ENCODE results near the gene HIPK1. TPM values are rescaled to one million over a fixed set of nuclear protein-coding genes. Genes with fewer than 3 reads are reported as not detected.
A peak's percentile ranks its signal among the peaks of the same experiment; 100 is the strongest.
"Not testable (repeated sequence)": the region's sequence is repeated elsewhere in the genome, so short reads cannot be mapped to it uniquely, and the experiment has no call there.

The HIPK1 gene
- total RNA-seq, 6 experiments from 2014 or later: 34.6 to 49.1 (median 38.7) TPM

DNA sequence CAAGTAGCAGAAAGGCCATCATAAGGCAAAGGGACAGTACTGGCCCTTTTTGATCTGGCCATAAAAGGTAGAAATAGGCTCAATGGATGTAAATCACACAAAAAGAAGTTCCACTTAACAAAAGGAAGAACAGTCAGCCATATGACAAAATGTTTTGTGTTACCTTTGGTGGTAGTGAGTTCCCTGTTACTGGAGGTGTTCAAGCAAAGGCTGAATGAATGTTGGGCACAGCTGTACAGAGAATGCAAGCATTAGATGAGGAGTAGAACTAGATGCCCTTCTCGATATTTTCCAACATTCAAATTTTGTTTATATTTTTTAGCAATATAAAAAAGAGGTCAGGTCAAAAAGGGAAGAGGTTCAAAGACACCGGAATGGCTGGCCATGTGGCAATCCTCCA lies 70.1 kb downstream of the HIPK1 start:
- H3K4me3 Mint-ChIP-seq: no peak overlapping the region
- DNase-seq: no peak
- peaks cover 15% of the 10 kb centered on the region for H3K36me3 Mint-ChIP-seq (ENCODE audit: low read depth)
- peaks cover 27% of the 10 kb centered on the region for H3K9me3 Mint-ChIP-seq
- TF ChIP-seq CTCF (IDR thresholded peaks at IDR 0.05): no peak
- H3K27me3 Mint-ChIP-seq (ENCODE audit: insufficient read depth): peaks cover 5% of the 10 kb centered on the region; the same call in 1 of the 2 replicates
- H3K27ac Mint-ChIP-seq: no peak overlapping the region
- peaks cover 23% of the 10 kb centered on the region for H3K4me1 Mint-ChIP-seq (ENCODE audit: low read depth)

DNA sequence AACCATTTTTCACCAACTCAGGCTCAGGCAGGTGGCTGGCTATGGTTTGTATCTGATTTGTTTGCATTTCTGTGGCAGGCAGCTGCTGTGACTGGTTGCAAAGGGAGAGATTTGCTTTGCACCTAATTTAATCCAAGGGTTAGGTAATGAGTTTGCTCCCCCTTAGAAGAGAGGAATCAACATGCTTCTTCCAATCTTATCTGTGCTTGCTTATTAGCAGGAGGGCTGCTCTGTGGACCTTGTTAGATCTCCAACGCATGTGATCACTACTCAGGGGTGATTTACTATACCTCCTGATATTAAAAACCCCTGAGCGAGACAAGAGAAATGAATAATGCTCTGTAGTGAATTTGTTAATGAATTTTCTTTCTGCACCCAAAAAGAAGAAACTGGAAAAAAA lies 70.7 kb downstream of the HIPK1 start:
- no peak overlapping the region for H3K27ac Mint-ChIP-seq
- H3K36me3 Mint-ChIP-seq (ENCODE audit: low read depth): peaks cover 9% of the 10 kb centered on the region
- H3K4me1 Mint-ChIP-seq (ENCODE audit: low read depth): peaks cover 23% of the 10 kb centered on the region
- TF ChIP-seq CTCF (IDR thresholded peaks at IDR 0.05): no peak
- DNase-seq: no peak
- peaks cover 21% of the 10 kb centered on the region for H3K9me3 Mint-ChIP-seq
- no peak overlapping the region for H3K4me3 Mint-ChIP-seq
- H3K27me3 Mint-ChIP-seq (ENCODE audit: insufficient read depth): peaks cover 5% of the 10 kb centered on the region

GRCh38 chr1:114000406-114000805 lies 71.3 kb downstream of the HIPK1 start:
- Mint-ChIP-seq H3K4me1 (ENCODE audit: low read depth) (peaks cover 23% of the 10 kb centered on the region), H3K9me3 (peaks cover 15% of the 10 kb centered on the region), H3K27me3 (ENCODE audit: insufficient read depth) (peaks cover 6% of the 10 kb centered on the region), H3K27ac (no peak overlapping the region), H3K4me3 (no peak overlapping the region), H3K36me3 (ENCODE audit: low read depth) (peaks cover 3% of the 10 kb centered on the region)
- TF ChIP-seq CTCF (IDR thresholded peaks at IDR 0.05): no peak
- no peak for DNase-seq

DNA sequence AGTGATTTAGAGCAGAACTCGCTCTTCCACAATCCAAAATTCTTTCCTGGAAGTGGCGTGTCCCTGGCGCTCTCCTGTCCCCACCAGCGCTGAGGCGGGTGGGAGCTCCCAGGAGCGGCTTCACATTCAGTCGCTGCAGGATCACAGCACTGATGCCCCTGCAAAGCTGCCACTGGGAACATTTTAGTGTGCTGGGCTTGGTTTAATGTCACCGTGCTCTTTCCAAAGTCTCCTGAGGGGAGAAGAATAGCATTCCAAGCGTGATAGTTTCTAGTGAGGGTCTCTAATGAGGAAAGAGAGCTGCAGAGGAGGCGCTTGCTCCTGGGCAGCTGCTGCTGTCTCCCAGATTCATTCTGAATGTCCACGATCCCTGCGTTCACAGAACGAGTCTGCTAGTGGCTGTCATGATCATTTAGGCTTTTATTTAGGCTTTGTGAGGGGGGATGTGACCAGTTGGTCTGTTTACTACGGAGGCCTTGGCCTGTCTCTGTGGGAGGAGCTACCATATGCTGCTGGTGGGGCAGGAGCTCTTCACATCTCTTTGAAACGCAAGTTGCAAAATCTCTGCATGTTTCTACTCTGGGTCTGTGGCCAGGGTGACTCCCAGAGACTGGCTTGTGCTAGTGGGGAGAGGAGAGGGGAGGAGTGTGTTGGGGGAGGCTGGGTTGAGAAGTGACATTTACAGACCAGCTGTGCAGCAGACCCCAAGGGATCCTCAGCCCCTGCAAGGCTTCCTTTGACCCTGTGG lies 73.5 kb downstream of the HIPK1 start:
- Mint-ChIP-seq H3K4me3 (peak overlapping the region; percentile 16; the same call in 1 of the 2 replicates), H3K36me3 (ENCODE audit: low read depth) (no peaks in the 10 kb centered on the region), H3K27ac (peak overlapping the region; percentile 0; the same call in 1 of the 2 replicates), H3K9me3 (no peaks in the 10 kb centered on the region), H3K27me3 (ENCODE audit: insufficient read depth) (peaks cover 9% of the 10 kb centered on the region), H3K4me1 (ENCODE audit: low read depth) (peaks cover 23% of the 10 kb centered on the region)
- TF ChIP-seq CTCF (IDR thresholded peaks at IDR 0.05): no peak
- peak; percentile 55 for DNase-seq

DNA sequence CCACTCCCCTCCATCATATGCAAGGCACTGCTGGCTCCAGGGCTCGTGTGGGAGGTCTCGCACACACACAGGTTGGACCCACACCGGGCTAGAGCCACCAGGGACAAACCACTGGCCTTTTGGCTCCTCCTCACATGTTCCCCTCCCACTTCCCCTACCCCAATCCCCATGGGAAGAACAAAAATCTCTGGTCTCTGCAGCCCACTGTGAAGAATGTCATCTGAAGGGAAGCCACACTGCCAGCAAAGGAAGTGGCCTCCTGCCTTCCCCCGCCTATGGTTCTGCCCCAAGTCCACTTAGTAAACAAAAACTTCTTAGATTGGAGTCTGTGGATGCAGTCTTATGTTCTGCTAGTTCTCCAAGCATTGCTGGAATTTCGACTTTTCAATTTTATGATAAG lies 74.3 kb downstream of the HIPK1 start:
- TF ChIP-seq CTCF (IDR thresholded peaks at IDR 0.05): no peak
- Mint-ChIP-seq H3K36me3 (ENCODE audit: low read depth) (no peaks in the 10 kb centered on the region), H3K4me3 (no peak overlapping the region), H3K27me3 (ENCODE audit: insufficient read depth) (peaks cover 9% of the 10 kb centered on the region), H3K27ac (no peak overlapping the region), H3K4me1 (ENCODE audit: low read depth) (peaks cover 23% of the 10 kb centered on the region), H3K9me3 (no peaks in the 10 kb centered on the region)
- no peak for DNase-seq

DNA sequence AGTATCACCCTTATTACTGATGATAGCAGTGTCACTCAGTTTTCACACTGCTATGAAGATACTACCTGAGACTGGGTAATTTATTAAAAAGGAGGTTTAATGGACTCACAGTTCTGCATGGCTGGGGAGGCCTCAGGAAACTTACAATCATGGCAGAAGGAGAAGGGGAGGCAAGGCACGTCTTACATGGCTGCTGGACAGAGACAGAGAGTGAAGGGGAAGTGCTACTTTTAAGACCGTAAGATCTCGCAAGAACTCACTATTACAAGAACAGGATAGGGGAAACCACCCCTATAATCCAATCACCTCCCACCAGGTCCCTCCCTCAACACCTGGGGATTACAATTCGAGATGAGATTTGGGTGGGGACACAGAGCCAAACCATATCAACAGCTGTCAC lies 77.7 kb downstream of the HIPK1 start:
- not testable (repeated sequence) for DNase-seq; H3K36me3 Mint-ChIP-seq (ENCODE audit: low read depth); H3K27ac Mint-ChIP-seq; H3K9me3 Mint-ChIP-seq; H3K27me3 Mint-ChIP-seq (ENCODE audit: insufficient read depth); H3K4me3 Mint-ChIP-seq
- peaks cover 44% of the 10 kb centered on the region for H3K4me1 Mint-ChIP-seq (ENCODE audit: low read depth)
